NCI-H446 treated with DMSO at 0.1 percent for 48 hours (cell line): Measurements from ENCODE around the gene LRRC51.

ENCODE experiments used
- DNase-seq: peaks from one replicate; lab custom pipeline; 2025; lab: John Stamatoyannopoulos, UW

LRRC51 gene

DNA sequence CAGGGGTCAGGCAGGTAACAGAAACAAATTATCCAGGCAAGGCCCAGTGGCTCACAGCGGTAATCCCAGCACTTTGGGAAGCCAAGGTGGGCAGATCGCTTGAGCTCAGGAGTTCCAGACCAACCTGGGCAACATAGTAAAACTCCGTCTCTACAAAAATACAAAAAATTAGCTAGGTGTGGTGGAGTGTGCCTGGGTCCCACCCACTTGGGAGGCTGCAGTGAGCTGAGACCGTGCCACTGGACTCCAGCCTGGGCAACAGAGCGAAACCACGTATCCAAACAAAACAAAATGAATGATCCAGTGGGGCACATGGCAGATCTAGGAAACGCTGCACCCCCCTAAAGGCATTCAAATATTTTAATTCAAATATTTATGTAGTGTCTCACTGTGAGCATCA, 10.2 kb upstream of the LRRC51 start:
- DNase-seq: no peak

DNA sequence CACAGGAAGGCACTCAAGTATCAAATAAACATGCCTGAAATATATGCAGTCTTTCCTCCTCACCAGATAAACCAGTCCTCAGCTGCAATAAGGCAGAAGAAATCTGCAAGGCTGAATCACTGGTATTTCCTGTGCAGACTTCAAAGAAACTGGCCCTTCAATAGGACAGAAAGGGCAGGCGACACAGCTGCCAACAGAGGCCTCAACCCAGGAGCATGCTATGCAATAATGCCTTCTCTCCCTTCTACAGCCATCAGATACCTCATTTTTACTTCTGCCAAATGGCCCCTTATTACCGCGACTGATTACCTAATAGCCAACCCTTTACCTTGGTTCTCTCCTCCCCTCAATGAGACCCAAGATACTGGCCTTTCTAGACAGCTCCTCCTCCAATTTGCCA, 8.3 kb upstream of the LRRC51 start:
- DNase-seq: no peak

DNA sequence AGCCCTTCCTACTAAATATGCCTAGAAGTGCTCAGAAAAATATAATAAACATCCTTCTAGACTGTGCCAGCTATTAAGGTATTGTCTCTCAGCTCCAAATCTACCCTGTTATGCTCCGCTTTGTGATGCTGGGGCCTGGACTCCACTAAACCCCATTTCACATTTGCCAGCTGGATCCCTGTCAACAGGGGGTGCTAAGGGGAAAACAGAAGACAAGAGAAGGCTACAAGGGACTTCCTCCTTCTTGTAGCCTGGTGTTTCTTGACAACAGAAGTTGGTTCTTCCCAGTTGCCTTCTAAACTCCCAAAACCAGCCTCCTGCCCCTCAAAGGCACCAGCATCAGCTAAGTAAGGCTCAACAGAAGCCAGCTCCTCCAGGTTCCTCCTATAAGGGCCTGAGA, 5.5 kb upstream of the LRRC51 start:
- no peak for DNase-seq

GRCh38 chr11:72075756-72076155, 4.9 kb upstream of the LRRC51 start:
- no peak for DNase-seq

GRCh38 chr11:72078477-72078876, 2.2 kb upstream of the LRRC51 start:
- no peak for DNase-seq

DNA sequence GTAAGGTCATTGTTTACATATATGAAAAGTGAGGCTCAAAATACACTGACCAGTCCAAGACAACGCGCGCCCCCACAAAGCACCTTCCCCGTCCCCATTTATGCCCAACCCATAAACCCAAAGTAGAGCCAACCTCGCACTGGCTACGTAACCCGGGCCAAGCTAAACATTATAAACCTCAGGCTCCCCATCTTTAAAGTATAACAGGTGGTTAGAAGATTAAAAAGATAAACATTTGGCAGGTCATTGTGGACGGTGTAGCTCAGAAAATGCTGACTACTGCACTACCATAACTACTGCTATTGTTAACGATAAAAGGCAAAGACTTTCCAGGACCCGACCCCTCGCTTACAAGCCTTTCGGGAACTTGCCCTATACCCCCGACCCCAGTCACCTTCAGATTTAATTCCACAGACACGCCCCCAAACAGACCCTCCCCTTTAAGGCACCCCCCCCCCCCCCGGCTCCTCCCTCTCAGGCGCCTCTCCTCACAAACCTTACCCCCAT, 778 bp upstream of the LRRC51 start:
- no peak for DNase-seq

GRCh38 chr11:72081184-72081644, 564 bp downstream of the LRRC51 start:
- DNase-seq: no peak

DNA sequence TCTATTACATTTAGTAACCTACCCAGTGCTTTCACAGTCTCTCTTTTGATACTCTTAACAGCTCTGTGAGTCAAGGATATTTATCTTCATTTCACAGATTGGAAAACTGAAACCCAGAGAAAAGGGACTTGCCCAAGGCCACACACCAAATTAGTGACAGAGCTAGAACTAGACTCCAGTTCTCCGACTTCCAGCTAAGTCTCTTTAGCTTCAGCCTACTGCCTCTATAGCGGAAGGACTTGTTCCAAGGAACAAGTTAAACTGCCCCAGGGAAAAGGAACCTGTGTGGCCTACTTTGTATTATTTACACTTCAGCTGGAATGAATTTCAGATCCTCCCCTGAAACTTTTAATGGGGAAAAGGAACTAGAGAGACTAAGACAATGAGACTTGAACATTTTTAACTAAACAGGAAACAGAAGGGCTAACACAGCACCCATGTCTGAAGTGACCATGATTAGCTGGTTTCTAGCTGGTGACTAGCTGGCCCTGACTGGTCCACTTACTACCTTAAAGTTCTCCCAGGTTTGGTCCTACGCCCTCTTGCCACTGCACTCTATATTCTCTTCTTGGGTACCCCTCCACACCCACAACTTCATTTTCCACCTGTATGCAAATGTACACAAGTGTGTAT, 1.3 kb downstream of the LRRC51 start:
- no peak for DNase-seq

DNA sequence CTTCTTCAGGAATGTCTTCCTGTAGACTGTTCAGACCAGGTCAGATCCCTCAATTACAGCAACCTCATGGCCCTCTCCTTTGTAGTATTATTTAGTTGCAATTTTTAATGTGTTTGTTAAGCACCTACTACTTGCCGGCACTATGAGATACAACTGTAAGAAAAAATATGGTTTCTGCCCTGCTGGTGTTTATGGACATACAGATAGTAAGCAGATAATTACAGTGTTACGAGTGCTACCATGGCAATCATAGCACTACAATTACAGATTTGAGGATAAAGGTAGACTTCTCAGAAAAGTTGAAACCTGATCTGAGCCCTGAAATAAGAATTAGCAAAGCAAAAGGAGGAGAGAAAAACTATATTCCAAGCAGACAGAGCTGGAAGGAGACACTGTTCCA, 2.8 kb downstream of the LRRC51 start:
- DNase-seq: no peak

DNA sequence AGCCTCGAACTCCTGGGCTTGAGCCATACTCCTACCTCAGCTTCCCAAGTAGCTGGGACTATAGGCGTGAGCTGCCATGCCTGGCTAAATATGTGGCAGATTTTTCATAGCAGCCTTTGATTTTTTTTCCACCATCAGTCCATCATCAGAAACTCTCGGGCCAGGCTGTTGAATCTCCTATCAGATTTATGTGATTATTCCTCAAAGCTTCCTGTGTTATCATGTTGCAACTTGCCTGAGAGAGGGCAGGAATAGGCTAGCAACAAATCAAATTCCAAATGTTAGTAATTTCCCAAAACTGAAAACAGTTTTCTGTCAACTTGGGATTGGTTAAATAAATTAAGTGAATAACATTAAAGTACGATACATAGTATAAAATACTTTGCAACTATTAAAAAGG, 3.4 kb downstream of the LRRC51 start:
- DNase-seq: peak; percentile 46

- peak; percentile 82 for DNase-seq
These were observed 4.3 kb downstream of the LRRC51 start for GRCh38 chr11:72084965-72085364.

DNA sequence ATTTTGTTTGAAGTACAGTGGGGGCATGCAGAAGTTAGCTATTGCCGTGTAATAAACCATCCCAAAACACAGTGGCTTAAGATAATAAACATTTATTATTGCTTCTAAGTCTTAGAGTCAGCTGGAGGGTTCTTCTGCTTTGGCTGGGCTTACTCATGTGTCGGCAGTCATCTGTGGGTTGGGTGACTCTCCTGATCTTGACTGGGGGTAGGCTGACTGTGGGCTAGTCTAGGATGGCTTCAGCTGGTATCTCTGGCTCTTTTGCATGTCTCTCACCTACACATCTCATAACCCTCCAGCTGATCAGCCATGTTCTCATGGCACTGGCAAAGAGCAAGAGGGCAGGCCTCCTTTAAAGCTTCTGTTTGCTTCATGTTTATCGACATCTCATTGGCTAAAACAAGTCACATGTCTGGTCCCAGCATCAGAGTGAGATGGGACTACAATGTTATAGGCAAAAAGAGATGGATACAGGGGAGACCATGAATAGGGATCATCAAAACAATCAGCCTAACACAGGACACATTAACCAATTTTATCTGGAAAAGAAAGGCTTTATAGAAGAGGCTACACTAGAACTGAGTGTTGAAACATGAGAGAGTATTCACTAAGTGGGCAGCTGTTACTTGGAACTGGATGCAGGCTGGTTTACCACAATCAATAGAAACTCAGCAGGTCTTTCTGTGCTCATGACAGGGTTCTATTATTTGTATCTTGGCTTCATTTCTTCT, 5.1 kb downstream of the LRRC51 start:
- peak; percentile 71 for DNase-seq

DNA sequence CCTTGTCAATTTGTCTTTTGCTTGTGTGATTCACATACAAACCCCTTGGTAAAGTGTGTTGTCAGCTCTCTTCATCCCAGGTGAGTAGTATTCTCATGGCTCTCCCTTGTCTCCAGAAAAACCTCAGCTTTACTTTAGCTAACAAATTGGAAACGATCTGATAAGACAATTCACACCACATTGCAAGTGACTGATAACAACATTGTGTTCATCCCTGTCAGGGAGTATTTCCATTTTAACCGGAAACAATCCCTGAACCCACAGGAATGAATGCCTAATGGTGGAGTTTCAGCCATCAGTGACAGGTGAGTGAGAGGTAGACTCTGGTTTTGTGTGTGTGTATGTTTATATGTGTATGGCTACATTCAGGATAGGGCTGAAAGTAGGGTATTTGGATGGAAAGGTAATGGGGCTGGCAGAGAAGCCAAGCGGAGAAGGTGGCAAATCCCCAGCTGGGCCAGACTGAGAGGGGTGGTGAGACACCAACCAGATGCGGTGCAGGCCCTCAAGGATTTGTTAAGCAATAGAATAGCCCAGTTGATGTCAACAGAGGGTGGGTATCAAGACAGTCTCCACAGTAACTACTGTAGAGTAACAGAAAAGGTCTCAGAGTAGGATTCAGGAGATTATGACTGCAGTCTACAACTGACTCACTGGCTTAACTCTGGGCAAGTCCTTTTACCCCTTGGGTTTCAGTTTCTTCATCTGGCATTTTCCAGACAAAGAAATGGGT, 7.6 kb downstream of the LRRC51 start:
- no peak for DNase-seq

DNA sequence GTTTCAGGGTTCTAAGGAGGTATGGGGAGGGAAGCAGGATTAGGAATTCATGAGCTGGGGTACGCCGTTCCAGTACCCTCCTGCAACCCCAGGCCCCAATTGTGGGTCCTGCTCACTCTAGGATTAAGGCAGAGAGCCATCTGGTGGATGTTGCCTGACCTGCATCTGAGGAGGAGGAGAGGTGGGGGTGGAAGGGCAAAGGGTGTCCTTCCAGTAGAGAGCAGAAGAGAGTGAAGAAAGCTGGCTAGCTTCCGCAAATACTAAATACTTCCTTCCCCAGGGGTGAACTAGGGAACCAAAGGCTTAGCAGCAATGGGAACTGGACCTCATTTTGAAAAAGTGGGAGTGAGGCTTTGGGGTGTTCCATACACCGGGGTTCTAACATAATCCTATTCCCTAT, 10.6 kb downstream of the LRRC51 start:
- DNase-seq: no peak

DNA sequence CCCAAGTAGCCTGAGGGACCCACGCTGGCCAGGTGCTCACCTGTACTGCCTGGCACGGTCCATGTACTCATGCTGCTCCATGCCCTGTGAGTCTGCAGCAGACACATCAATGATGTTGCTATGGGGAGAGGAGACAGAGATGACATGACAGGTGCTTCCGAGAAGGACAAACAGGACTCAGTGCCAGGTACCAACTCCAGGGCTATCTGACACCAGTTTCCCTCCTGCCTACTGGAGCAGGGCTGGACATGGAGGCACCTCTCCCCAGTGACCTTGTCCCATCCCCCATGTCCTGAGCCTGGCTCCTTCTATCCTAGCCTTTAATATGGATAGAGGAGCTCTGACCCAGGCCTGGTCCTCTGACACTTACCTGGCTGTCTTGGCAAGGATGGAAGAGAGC, 18.1 kb downstream of the LRRC51 start:
- DNase-seq: no peak

DNA sequence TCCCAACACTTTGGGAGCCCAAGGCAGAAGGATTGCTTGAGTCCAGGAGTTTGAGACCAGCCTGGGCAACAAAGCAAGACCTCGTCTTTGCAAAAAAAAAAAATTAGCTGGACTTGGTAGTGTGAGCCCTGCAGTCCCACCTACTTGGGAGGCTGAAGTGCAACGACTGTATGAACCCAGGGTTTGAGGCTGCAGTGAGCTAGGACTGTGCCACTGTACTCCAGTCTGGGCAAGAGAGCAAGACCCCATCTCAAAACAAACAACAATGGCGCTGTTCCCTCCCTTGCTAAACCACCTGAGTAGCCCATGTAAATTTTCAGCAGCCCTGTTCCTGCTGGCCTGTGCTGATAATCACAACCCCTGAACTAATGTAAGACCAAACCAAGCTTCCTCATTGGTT, 19.4 kb downstream of the LRRC51 start:
- DNase-seq: no peak

GRCh38 chr11:72100462-72100861, 19.8 kb downstream of the LRRC51 start:
- DNase-seq: no peak

DNA sequence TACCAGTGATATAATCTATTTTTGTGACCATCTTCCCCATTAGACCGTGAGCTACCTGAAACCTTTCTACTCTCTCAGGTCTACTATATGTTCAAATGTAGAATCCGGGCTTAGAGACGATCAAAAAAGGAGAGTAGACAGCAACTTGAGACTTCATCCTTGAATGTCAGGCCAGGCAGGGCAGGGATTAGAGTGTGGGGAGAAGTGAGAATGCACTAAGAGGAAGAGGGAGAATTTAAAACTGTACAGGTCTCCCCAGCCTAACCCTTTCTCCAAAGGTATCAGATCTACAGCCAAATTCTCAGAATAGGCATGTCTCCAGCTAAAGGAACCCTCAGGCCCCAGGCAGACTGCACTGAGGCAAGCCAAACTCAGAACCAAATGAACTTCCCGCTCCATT, 21.5 kb downstream of the LRRC51 start:
- no peak for DNase-seq

GRCh38 chr11:72102631-72102945, 21.9 kb downstream of the LRRC51 start:
- no peak for DNase-seq

GRCh38 chr11:72102946-72103753, 22.5 kb downstream of the LRRC51 start, which contains the start of gene LAMTOR1:
TSS of gene LAMTOR1 (minus strand) at chr11:72103297. CDS start at chr11:72103224, 73 bp downstream.
- DNase-seq: peak; percentile 98

DNA sequence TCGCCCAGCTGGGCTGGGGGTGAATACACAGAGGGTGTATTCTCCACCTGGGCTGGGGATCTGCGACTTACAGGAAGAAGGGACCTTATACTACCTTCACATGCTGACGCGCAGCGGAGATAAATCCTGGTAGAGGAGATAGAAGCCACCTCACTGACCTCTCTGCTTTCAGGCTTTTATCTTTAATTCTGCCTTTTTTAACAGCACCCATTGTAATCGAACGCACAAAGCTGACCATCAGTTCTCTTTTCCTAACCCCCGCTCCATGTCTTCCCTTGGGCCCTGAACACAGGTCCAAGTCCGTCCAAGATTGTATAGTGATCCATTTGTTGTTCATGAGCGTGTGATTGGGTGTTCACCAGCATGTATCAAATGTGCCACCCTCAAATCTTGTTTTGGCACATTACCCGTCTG, 23.1 kb downstream of the LRRC51 start:
- DNase-seq: no peak

GRCh38 chr11:72105888-72106287, 25.2 kb downstream of the LRRC51 start, which contains the start of gene TOMT:
TSS of gene TOMT (plus strand) at chr11:72105924. CDS start at chr11:72105952, 28 bp downstream.
- no peak for DNase-seq
